GM20000 (cell line): Measurements from ENCODE around the gene GCK.
A peak's percentile ranks its signal among the peaks of the same experiment; 100 is the strongest.

Experiments used
- DNase-seq: peaks from one replicate; pipeline ENCODE4 v3.0.0; 2012; ENCODE audit warnings: low spot score
- CTCF ChIP-seq: IDR thresholded peaks from 2 replicates; pipeline ENCODE4 v1.5.1; 2012; ENCODE audit warnings: mild to moderate bottlenecking, control low read depth; ENCODE audit errors: extremely low read depth, missing control alignments

GCK gene

GRCh38 chr7:44102846-44103565 lies 86.2 kb downstream of the GCK start:
- DNase-seq = no peak
- TF ChIP-seq CTCF = no peak

- TF ChIP-seq CTCF = no peak
- DNase-seq = no peak
Measured at GRCh38 chr7:44101966-44102845, 87.0 kb downstream of the GCK start.

GRCh38 chr7:44101303-44101965 lies 87.8 kb downstream of the GCK start:
- no peak for TF ChIP-seq CTCF
- no peak for DNase-seq

GRCh38 chr7:44100458-44101302 lies 88.6 kb downstream of the GCK start:
- DNase-seq = peak; percentile 41
- no peak for TF ChIP-seq CTCF

GRCh38 chr7:44099669-44100068 lies 89.6 kb downstream of the GCK start:
- DNase-seq = no peak
- no peak for TF ChIP-seq CTCF

GRCh38 chr7:44098092-44099068 lies 90.9 kb downstream of the GCK start:
- no peak for DNase-seq
- no peak for TF ChIP-seq CTCF
